Epithelial cell of esophagus (primary cell): ENCODE measurements around the gene RTP1.
"Not testable (repeated sequence)": the region's sequence is repeated elsewhere in the genome, so short reads cannot be mapped to it uniquely, and the experiment has no call there.

ENCODE experiments used
- DNase-seq: peaks from one replicate; pipeline ENCODE4 v3.0.0; 2010; ENCODE audit warnings: low read depth
- H3K4me3 ChIP-seq: 2 replicates; pipeline ENCODE4 v1.5.1; 2011; ENCODE audit warnings: mild to moderate bottlenecking, low read length, control low read depth
- CTCF ChIP-seq: IDR thresholded peaks from 2 replicates; pipeline ENCODE4 v1.5.1; 2011; ENCODE audit warnings: low read depth, mild to moderate bottlenecking, low read length, control low read depth, inconsistent platforms; ENCODE audit not compliant: insufficient read depth; ENCODE audit errors: missing control alignments

Gene RTP1

GRCh38 chr3:187238239-187238638 lies 41.0 kb downstream of the RTP1 start:
- no peak overlapping the region for H3K4me3 ChIP-seq
- DNase-seq: no peak
- no peak for TF ChIP-seq CTCF

GRCh38 chr3:187238835-187239234 lies 41.5 kb downstream of the RTP1 start:
- not testable (repeated sequence) for DNase-seq, H3K4me3 ChIP-seq

GRCh38 chr3:187242435-187242834 lies 45.1 kb downstream of the RTP1 start:
- DNase-seq: no peak
- no peak for TF ChIP-seq CTCF
- H3K4me3 ChIP-seq: no peak overlapping the region

DNA sequence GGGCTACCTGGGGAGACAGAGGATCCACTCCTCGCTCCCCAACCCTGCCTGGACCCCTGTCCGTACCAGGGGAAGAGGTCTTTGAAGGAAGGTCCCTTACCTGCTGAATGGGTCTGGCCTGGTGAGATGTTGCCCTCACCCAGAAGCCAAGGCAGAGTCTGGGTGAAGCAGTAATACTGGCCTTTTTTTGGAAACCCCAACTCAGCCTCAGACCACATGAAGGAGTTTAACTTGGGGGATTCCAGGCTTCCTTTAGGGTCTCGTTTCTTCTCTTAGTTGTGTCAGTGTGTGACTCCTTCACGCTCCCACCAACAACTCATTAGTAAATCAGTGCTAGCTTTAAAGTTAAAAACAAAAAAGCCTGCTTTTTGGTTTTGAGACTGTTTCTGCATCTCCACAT lies 45.6 kb downstream of the RTP1 start:
- no peak for TF ChIP-seq CTCF
- no peak for DNase-seq
- no peak overlapping the region for H3K4me3 ChIP-seq

DNA sequence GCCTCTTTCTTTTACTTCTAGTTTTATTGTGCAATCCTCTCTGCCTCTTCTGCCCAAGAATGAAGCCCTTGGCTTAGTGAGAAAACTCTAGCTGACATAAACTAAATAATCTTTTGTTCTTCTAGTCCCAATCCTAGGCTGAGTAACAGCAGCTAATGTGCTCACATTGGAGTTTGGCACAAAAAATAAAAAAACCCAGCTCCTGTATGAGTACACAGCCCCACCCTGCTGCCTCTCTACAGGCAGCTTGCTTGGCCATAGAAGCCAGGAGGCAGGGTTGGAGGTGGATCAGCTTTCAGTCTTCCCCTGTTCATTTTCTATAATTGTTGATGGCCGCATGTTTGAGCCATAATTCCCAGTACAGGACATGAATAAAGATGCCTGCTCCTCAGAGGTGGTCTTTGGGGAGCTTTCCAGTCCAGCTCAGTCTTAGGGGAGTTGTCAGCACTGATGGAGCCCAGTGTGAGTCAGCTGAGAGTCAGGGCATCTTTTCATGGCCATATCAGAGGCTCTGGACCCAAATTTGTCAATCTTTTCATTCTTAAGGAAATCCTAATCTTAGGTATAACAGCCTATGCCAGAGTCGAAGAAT lies 46.7 kb downstream of the RTP1 start:
- H3K4me3 ChIP-seq: no peak overlapping the region
- no peak for TF ChIP-seq CTCF
- DNase-seq: peak; percentile 13

DNA sequence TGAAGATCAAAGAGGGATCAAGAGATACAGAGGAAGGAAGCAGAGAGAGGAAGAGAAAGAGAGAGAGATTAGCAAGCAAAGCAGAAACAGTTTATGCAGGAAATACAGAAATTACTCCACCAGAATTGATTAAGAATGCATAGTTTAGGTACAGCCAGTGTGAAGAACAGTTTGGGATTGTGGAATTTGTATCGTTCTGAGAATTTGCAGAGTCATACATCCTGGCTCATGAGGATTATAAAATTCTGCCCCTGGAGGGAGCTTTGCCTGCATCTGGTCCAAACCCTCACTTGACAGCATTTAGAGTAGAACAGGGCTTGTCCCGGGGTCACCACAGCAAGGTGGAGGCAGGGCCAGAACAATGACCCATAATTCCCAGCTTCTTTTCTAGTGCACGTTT lies 50.1 kb downstream of the RTP1 start:
- no peak for TF ChIP-seq CTCF
- no peak overlapping the region for H3K4me3 ChIP-seq
- DNase-seq: no peak
